Large intestine (tissue), 12 donors: ENCODE results near the gene TEKT4. TPM values are rescaled to one million over a fixed set of nuclear protein-coding genes. Genes with fewer than 3 reads are reported as not detected.
"Not testable (repeated sequence)": the region's sequence is repeated elsewhere in the genome, so short reads cannot be mapped to it uniquely, and the experiment has no call there.

Experiments
- DNase-seq, 2 donors: peaks; one replicate each; pipeline versions ENCODE4 v3.0.0 to v3.0.0-alpha.2; 2013
- H3K27ac ChIP-seq: one replicate; pipeline ENCODE4 v1.5.1; 2013; ENCODE audit warnings: low read length
- H3K27me3 ChIP-seq: 2 replicates; pipeline ENCODE4 v1.6.1; 2013; ENCODE audit warnings: low read length; ENCODE audit not compliant: control insufficient read depth, insufficient read depth
- H3K36me3 ChIP-seq: 2 replicates; pipeline ENCODE4 v1.6.1; 2013; ENCODE audit warnings: low read length; ENCODE audit not compliant: control insufficient read depth, insufficient read depth
- H3K4me1 ChIP-seq: one replicate; pipeline ENCODE4 v1.6.1; 2013; ENCODE audit warnings: low read length; ENCODE audit not compliant: control insufficient read depth, insufficient read depth
- H3K4me3 ChIP-seq: one replicate; pipeline ENCODE4 v1.5.1; 2013; ENCODE audit warnings: low read length
- H3K9me3 ChIP-seq: one replicate; pipeline ENCODE4 v1.6.1; 2013; ENCODE audit warnings: mild to moderate bottlenecking, low read depth, low read length, moderate library complexity; ENCODE audit not compliant: control insufficient read depth
- WGBS: methylation state at CpG from one replicate; pipeline ENCODE4 v1.1.5; 2013; ENCODE audit warnings: low lambda C conversion rate; ENCODE audit not compliant: insufficient coverage; 5-methylcytosine and 5-hydroxymethylcytosine counted together
- long read RNA-seq, 11 donors: transcript quantifications; one replicate each; lab custom pipeline, GENCODE V29; 2026
- polyA plus RNA-seq: library from polyadenylated mRNA; unstranded; fragments of 120-200 nt; gene quantifications from one replicate; pipeline ENCODE4 v1.2.1, GENCODE V29; 2013

TEKT4 gene
- not detected for polyA plus RNA-seq
- long read RNA-seq, donor 1, result 0 reads
- long read RNA-seq, donor 2, result 0 reads
- long read RNA-seq, donor 3, result 0 reads
- long read RNA-seq, donor 4, result 0 reads
- long read RNA-seq, donor 5, result 0 reads
- long read RNA-seq, donor 6, partial matches to known transcripts, result 0 of 1 reads
- long read RNA-seq, donor 6, other reads (novel, unspliced or antisense), result 0 of 1 reads
- long read RNA-seq, donor 7, result 0 reads
- long read RNA-seq, donor 8, result 0 reads
- long read RNA-seq, donor 9, result 0 reads
- long read RNA-seq, donor 10, result 0 reads
- long read RNA-seq, donor 11, result 0 reads

GRCh38 chr2:94871226-94872087, at the start of gene TEKT4:
TEKT4 (plus strand) TSS chr2:94871430; CDS start chr2:94871580, 150 bp downstream.
- H3K27me3 ChIP-seq, result peaks cover 39% of the 10 kb centered on the region
- H3K9me3 ChIP-seq, result peaks cover 4% of the 10 kb centered on the region

GRCh38 chr2:94839224-94839623, 32.0 kb upstream of the TEKT4 start:
- DNase-seq, H3K27ac ChIP-seq, H3K4me3 ChIP-seq, H3K36me3 ChIP-seq, H3K4me1 ChIP-seq, H3K9me3 ChIP-seq, H3K27me3 ChIP-seq: not testable (repeated sequence)
- WGBS, result no CpG with 5 or more reads among the region's 2 CpGs

More at GRCh38 chr2:94871226-94872087, at the start of gene TEKT4:
- Histone ChIP-seq H3K27ac (no peak within 1 kb of the TSS), H3K4me1 (no peaks in the 10 kb centered on the region), H3K4me3 (no peak within 1 kb of the TSS), H3K36me3 (no peaks in the 10 kb centered on the region)
- no CpG with 5 or more reads among the region's 59 CpGs for WGBS
- no peak for DNase-seq

GRCh38 chr2:94856856-94857255, 14.4 kb upstream of the TEKT4 start:
- not testable (repeated sequence) for DNase-seq, H3K4me3 ChIP-seq, H3K36me3 ChIP-seq, H3K4me1 ChIP-seq, H3K27ac ChIP-seq, H3K9me3 ChIP-seq
- whole genome bisulfite sequencing, result no CpG with 5 or more reads among the region's 35 CpGs
- peaks cover 32% of the 10 kb centered on the region for H3K27me3 ChIP-seq

GRCh38 chr2:94857367-94858162, 13.7 kb upstream of the TEKT4 start:
- H3K36me3 ChIP-seq, H3K4me1 ChIP-seq, H3K4me3 ChIP-seq, H3K9me3 ChIP-seq, H3K27ac ChIP-seq: not testable (repeated sequence)
- peaks cover 39% of the 10 kb centered on the region for H3K27me3 ChIP-seq
- DNase-seq, result peak in 1 of 2 donors; percentile 36
- no CpG with 5 or more reads among the region's 58 CpGs for WGBS

GRCh38 chr2:94858163-94858888, 12.9 kb upstream of the TEKT4 start:
- not testable (repeated sequence) for H3K4me3 ChIP-seq, DNase-seq, H3K36me3 ChIP-seq, H3K4me1 ChIP-seq, H3K27ac ChIP-seq, H3K9me3 ChIP-seq
- H3K27me3 ChIP-seq, result peaks cover 45% of the 10 kb centered on the region
- no CpG with 5 or more reads among the region's 38 CpGs for WGBS

DNA sequence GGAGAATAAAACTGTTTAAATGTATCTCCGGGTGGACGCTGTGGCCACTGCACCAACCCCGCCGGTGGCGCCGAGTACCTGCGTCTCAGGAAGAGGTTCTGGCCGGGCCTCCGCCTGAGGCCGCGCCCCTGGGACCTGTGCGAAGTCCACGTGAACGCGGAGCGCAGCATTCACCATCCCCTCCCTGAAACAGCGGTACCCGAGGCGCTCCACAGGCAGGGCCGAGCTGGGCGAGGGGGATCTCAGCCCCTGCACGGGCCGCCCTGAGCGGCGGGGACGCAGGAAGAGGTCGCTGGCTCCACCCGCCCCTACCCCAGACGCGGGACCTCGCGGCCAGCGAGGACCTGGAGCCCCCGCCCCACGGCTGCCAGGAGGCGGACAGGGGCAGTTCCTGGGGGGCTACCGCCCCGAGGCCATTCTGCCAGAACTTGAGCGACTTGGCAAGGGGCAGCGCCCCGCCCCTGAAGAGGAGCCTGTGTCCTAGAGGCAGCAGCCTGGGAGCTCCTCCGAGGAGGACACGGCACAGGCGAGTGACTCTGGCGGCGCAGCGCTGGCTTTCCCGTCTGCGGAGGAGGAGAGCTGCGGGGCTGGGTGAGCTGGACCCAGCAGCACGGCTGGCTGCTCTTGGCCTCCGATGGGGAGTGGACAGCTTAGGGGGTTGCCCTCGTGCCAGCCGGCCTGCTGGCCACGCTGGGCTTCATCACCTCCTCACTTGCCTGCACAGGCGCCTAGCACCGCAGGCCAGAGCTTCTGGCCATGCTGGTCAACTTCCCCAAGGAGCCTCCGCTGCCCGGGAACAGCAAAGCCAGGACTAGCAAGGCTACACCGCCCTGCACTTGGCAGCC, 9.7 kb upstream of the TEKT4 start:
- Histone ChIP-seq H3K4me3 (no peak overlapping the region), H3K27me3 (peaks cover 45% of the 10 kb centered on the region)

DNA sequence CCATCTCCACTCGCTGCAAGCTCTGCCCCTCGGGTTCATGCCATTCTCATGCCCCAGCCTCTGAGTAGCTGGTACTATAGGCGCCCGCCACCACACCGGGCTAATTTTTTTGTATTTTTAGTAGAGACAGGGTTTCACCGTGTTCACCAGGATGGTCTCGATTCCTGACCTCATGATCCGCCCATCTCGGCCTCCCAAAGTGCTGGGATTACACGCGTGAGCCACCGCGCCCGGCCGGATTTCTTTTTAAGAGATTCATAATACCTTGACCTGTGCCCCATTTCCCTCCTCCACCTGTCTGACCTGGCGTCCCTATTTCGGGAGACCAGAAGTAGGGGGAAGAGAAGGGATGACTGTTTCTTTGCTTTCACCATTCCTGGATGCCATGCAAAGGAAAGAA, 8.3 kb upstream of the TEKT4 start:
- H3K36me3 ChIP-seq, H3K27ac ChIP-seq, H3K4me3 ChIP-seq, H3K4me1 ChIP-seq, H3K9me3 ChIP-seq, DNase-seq: not testable (repeated sequence)
- 100% methylated on average over 2 of the region's 17 CpGs for WGBS
- H3K27me3 ChIP-seq, result peaks cover 33% of the 10 kb centered on the region

More for the DNA sequence above, 9.7 kb upstream of the TEKT4 start:
- Histone ChIP-seq H3K4me1 (no peaks in the 10 kb centered on the region), H3K36me3 (no peaks in the 10 kb centered on the region), H3K27ac (no peak overlapping the region), H3K9me3 (peaks cover 4% of the 10 kb centered on the region)
- WGBS, result no CpG with 5 or more reads among the region's 60 CpGs
- DNase-seq, result no peak

- no CpG with 5 or more reads among the region's 4 CpGs for WGBS
- H3K36me3 ChIP-seq, result no peaks in the 10 kb centered on the region
- no peaks in the 10 kb centered on the region for H3K4me1 ChIP-seq
- no peaks in the 10 kb centered on the region for H3K9me3 ChIP-seq
- no peak for DNase-seq
- H3K4me3 ChIP-seq, result no peak overlapping the region
- no peak overlapping the region for H3K27ac ChIP-seq
- H3K27me3 ChIP-seq, result peaks cover 39% of the 10 kb centered on the region
Observed at GRCh38 chr2:94869131-94869530, 2.1 kb upstream of the TEKT4 start.
